Dedifferentiated amniotic fluid mesenchymal stem cell (primary cell): ENCODE data around the gene ANO4.

Experiments
- DNase-seq: peaks from one replicate; pipeline ENCODE4 v3.0.0-alpha.2; 2016; ENCODE audit errors: extremely low spot score

ANO4 gene

DNA sequence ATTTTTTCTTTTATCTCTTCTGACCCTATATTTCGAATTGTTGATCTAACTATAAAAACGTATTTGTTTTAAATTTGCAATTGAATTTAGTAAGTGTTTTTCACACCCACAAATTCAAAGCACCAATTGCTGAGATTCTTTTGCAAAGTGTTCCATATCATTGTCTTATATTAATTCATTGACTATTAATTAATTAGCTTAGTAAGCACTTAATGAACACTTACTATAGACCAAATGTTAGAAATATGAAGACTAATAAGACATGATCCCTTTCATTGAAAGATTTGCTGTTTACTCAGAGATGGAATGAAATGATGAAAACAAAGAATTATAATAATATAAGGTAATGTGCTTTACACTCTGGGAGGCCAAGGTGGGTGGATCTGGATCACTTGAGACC lies 14.2 kb downstream of the ANO4 start:
- DNase-seq, result no peak

DNA sequence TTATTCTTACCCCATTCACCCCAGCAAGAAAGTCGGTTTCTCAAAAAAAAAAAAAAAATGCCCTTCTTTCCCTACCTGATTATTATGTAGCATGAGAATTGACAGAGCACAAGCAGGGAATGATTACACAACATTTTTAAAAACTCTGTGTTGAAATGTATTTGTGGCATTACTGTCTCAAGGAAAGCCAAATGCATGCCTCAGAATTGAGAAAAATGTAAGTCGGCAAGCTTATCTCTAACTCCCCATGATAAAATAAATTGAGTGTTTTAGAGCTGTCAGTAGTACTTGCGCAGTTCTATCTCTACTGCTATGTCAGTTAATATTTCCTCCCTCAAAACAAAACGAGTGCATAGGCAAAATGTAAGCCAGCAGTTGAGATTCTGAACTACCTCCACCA lies 25.7 kb downstream of the ANO4 start:
- no peak for DNase-seq

DNA sequence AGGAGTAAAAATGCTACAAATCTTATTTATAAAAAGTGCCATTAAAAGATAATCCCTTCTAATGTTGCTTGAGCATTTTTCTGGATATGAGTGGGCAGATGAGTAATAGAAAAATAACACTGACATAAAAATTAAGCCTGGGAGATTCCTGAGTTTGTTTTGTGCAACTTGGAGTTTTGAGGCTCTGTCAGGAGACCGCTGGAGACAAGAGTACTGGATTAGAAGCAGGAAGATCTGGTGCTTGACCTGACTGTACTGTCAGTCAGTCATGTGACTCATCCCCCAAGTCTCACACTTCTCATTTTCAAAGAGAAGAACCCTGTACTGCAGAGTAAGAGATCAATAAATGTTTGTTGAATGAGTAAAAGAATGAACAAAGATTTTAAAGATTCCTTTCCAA lies 29.4 kb downstream of the ANO4 start:
- DNase-seq, result no peak

DNA sequence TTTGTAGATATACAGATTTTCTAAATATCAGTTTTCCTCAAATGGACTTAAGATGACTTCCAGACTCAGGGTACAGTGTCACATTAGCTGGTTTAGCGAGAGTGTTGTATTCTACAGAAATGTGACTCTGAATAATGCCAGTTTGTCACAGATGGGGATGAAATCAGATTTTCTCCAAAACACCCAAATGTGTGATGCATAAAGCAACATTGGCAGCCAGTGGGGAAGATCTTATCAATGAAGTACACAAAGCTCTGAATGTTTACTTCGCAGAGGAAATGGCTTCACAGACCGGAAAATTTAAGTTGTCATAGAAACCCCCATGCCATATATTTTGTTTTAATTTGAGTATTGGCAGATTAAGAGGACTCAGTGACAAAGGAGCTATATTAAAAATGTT lies 29.9 kb downstream of the ANO4 start:
- no peak for DNase-seq

DNA sequence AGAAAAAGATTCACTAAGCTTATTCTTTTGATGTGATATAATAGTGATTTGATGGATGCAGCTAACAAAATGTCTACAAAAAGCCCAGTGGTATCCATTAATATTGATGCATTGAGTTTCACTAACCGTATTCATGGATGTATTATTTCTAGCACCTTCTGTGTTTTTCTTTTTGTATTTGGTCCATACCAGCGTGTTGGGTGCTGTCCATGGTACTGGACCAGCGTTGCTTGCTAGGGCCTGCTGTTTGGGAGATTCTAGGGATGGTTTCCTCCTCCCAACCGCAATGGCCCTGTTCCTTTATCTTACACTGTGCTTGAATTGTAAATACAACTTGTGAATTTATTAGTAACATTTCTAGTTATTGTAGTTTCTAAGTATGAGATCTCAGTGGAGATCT lies 31.7 kb downstream of the ANO4 start:
- peak; percentile 43 for DNase-seq

DNA sequence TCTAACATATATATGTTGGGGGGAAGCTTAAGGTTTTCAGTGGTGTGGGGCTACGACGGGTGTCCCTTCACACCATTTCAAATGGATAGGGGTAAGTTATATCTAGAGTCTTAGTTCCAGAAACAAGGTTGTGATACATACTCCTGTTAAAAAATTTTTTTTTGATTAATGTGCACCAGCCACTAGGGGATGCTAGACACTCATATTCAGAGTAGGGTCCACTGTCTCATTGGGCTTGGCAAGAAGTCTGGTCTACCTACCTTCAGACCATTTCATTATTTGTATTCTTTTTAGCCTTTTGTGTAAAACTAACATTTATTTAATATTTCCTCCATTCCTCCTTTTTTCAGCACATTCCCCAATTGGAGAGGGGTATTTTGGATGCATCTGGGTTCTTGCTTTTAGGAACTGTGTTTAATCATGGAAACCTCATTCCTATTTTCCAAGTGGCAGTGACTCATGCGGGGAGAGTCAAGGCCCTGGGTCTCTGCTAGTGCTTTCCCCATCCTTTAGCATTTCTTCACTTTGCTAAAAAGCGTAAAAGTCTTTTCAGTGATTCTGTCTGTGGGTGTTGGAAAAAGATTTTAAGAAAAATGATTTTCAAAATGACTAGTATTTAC lies 33.4 kb downstream of the ANO4 start:
- peak; percentile 31 for DNase-seq

DNA sequence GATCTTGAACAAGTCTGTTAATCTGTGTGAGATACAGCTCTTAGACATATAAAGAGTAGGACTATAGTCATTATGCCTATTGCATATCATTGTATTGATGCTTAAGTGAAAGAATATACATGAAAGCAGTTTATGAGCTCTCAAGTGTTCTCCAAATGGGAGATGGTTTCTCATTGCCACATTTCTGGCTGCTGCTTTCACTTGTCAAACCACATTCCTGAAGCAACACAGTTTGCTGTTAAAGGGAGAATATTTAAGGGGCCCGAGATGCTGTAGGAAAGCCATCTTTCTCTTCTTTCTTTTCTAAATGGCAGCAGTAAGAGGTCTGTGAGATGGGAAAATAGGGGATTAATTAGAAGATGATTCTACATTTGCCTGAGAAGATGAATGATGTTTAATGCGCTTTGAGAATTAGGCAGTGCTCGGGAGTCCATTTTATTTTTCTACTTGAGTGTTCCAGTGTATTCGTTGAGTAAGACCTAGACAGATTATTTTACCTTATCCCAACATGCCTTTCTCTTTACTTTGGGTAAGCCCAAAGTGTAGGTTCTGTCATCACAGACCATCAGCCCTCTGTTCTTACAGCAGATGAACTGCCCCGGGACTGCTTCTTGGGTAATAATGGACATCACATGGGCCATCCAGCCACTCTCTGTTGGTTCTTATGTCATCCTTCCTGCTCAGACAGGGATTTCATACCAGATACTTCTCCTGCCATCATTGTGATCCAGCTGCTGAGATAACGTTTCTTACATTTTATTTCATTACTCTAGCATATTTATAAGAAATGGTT lies 35.6 kb downstream of the ANO4 start:
- no peak for DNase-seq

DNA sequence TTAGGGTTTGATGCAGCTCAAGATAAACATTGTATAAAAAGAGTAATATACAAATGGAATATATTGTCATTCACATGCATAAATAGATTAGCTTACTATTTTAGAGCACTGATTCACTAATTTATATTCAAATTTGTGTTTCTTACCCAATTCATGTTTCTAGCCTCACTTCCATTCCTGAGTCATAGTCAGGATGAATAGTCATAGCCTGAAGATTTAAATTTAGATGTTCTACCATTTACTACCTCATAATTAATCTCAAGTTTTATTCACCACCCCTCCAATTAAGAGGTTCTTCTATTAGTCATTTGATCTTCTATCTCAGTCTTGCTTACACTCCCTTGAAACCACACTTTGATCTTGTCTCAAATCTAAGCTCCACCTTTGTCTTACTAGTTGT lies 38.7 kb downstream of the ANO4 start:
- DNase-seq, result no peak

DNA sequence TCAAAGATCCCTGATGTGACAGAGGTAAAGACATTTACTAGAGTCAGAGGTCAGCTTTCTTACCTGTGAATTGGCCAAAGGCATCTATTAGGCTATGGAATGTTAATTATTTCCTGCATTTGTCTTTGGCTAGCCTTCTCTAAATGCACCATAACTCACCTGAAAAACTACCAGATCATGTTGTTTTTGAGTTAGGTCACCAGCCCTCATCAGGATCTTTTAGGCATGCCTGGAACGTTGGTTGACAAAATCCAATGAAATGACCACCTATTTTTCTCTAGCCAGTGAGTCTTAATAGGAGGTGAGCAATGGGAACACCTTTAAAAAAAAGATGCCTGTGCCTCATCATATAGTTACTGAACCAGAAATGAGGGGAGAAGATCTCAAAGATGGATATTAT lies 46.2 kb downstream of the ANO4 start:
- DNase-seq, result no peak

DNA sequence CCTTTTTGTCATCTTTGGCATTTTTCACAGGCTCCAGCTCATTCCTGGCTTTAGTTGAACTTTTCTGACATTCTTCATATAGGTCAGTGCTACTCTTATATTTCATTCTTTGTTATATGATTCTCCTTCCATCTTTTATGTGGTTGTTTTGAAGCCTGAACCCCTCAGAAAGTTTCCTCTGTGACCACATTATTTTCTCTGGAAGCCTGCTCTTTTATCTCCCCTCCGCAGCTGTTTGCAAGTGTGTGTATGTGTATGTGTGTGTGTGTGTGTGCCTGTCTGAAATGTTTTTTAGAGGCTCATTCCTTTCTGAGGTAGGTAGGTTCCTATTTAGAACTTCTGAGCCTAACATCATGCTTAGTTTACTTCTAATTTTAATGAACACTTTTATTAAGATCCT lies 47.6 kb downstream of the ANO4 start:
- DNase-seq, result no peak

DNA sequence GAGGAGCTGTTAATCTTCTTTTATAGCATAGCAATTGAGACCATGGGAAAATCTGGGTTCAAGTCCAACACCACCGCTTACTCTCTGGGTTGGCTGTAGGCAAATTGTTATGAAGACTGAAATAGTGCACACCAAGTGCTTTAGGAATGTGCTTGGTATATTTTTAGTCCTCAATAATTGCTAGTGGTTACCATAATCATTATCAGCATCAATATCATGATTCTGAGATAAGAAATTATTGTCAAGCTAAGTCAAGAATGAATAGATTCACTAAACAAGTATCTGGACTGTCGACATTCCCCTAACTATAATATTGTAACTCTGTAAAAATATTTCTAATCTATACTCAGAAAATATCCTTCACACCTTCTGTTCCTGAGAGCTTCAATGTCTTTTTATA lies 48.5 kb downstream of the ANO4 start:
- no peak for DNase-seq

DNA sequence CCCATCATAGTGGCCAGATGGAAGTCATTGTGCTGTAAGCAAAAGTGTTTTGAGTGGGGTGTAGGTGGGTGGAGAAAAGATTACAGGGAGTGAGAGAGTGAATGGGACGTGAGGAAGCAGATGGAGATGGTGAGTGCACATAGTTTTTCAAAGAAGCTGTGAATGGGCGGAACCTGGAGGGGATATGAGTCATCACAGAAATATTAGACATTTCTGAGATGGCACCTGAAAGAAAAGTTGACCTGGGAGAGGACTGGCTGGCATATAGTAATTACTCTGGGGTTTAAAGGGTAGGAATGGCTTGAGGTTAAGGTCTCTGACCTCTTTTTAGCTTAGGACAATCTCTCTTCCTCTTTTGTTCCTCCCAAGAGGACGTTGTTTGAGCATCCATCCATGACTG lies 50.5 kb downstream of the ANO4 start:
- DNase-seq, result no peak

DNA sequence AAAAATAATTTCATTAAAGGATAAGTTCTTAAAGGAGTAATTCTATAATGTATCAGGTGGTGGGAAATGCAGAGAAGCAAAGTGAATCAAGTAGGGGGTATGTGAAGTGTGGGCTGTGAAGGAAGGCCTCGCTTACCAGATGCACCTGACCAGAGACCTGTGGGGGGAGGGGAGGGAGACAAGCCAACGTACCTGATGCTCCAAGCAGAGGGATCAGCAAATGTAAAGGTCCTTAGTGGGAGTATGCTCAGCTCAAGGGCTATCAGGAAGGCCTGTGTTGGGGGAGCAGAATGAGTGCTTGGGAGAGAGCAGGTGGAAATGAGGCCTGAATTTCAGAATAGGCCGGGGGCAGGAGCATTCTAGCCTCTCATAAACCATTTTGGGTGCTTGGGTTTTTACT lies 57.1 kb downstream of the ANO4 start:
- DNase-seq, result no peak

DNA sequence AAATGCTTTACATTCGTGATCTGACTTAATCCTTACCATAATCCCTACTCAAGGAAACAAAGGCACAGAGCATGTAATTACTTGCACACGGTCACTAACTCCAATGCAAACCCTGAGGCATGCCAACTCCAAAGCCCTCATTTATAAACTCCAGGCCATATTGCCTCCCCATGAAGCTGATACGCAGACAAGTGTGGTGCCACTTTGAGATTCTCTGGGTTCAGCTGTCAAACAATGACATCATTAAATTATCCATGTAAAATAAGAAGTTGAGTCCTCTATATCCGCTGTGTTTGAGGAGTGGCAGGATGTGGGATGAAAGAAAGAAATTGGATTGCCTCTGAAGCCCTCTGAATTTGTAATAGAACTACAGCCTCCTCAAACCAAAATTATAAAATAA lies 62.8 kb downstream of the ANO4 start:
- no peak for DNase-seq

DNA sequence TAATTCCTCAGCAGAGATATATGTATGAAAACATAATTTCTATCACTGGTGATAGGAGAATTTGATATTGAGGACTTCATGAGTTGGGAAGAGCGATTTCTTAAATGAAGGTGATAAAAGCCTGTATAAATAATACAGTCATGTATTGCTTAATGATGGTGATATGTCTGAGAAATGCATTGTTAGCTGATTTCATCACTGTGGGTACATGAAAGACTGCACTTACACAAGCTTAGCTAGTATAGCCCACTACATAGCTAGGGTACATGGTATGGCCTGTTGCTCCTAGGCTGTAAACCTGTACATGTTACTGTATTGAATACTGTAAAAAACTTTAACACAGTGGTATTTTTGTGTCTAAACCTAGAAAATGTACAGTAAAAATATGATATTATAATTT lies 63.4 kb downstream of the ANO4 start:
- DNase-seq, result no peak

DNA sequence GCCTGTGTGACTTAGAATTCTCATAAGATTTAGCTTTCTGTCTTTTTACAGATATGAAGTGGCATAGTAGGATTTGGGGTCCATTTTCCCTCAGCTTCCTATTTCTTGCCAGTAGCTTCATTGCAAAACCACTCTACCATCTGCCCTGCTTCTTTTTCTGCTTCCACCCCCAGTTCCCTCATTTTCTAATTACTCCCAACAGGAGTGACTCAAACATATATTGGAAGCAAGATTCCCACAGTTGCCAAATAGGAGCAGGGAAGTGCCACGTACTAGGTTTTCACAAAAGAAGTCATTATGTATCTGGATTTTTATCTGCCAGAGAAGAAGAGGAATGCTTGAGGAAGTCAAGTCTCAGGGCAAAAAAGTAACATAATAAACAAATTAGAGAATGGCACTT lies 64.1 kb downstream of the ANO4 start:
- no peak for DNase-seq

DNA sequence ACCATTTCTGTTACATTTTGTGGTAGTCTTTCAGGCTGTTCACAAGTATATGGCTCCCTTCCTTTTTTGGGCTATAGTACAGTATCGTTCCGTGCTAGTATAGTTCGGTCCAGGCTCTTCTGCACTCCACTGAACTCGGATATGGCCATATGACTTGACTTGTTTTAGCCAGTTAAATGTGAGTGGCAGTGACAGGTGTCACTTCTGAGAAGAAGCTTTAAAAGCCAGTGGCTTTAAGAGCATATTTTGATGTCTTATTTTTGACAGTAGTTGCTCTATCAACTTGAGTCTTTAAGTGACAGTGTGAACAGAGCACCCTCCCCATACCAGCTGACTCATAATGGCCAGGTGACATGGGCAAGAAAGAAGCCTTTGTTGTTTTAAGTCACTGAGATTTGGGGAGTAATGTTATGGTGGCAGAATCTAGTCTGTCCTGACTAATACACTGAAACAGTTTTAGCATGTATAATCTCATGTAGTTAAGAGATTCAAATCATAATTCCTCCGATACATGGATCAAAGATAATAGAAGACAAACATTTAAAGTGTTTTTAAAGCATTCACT lies 64.6 kb downstream of the ANO4 start:
- no peak for DNase-seq

DNA sequence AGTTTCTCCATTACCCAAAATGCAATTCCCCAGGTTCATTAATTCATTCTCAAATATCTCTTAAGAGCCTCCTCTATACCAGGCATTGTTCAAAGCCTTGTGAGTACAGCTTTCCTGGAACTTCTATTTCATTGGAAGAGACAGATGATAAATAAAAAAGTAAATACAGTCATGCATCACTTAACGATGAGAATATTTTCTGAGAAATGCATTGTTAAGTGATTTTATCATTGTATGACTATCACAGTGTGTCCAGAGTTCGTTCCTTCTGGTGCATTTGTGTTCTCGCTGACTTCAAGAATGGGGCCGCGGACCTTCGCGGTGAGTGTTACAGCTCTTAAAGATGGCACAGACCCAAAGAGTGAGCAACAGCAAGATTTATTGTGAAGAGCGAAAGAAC lies 66.0 kb downstream of the ANO4 start:
- DNase-seq, result no peak

DNA sequence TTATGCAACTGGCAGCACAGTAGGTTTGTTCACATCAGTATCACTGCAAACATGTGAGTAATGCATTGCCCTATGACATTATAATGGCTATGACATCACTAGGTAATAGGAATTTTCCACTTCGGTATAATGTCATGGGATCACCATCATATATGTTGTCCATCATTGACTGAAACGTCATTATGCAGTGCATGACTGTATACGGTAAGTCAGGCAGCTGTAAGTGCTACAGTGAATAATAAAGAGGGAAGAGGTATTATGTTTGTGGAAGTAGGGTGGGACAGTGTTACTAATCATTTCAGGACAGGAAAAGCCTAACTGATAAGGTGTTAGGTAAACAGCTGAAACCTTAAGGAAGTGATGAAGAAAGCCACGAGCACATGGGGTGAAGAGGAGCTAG lies 68.1 kb downstream of the ANO4 start:
- no peak for DNase-seq

DNA sequence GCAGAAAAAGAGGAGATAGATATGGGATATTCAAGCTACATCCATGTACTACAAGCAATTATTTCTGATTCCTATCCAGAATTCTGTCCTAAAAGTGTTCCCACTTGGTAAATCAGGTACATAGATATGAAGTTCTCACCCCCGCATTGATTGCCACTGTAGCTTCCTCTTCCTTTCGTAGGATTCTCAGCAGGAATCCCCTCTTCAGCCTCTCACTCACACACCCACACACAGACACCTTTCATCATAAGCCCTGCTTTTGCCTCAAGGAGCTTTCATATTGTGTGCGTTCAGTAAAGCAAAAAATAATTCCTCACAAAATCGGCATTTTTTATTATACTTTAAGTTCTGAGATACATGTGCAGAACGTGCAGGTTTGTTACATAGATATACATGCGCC lies 69.8 kb downstream of the ANO4 start:
- no peak for DNase-seq

DNA sequence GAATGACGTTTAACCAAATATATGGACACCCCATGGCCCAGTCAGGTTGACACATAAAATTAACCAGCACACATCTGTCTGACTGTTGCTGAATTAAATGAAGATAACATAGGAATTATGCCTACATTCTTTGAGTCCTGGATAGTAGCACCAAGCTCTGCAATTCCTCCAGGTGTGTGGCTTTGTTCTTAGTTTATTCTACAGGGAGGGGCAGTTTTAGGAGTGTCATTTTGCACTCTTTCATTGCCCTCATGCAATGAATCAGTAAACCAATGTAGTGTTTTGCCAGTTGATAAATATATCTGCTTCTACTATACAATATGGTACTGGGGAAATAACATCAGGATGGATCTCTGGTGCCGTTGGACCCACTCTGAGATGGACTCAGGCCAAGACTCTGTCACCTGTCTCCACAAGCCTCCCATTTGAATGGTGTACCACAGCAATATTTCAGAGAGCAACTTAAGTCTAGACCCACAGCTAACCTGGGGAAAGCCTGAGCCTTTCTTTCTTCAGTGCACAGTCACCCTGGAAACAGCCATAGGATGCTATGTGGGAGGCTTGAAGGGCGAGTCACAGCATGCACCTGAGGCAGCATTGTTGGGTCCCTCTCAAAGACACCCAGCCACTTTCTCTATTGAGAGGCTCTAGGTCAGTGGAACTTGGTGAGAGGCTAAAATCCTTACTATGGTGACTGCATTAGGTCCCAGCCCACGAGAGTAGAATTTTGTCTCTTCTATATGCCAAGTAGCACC lies 73.2 kb downstream of the ANO4 start:
- no peak for DNase-seq

DNA sequence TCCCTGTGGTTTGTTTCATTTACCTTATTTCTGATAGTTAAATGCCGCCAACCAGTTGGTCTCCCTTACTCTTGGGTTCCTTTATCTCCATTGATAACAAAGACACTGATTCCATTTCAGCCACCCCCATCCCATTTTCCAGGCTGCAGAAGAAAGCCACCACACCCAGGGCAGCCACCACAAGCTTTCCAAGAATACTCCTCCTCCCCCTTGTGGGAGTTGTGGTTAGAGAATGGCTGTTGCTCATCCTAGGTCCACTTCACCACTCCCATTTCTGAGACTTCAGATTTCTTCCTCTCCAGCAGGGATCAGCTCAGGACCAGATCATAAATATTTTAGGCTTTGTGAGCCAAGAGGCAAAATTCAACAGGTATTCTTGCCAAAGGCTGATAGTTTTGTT lies 73.9 kb downstream of the ANO4 start:
- peak; percentile 17 for DNase-seq

DNA sequence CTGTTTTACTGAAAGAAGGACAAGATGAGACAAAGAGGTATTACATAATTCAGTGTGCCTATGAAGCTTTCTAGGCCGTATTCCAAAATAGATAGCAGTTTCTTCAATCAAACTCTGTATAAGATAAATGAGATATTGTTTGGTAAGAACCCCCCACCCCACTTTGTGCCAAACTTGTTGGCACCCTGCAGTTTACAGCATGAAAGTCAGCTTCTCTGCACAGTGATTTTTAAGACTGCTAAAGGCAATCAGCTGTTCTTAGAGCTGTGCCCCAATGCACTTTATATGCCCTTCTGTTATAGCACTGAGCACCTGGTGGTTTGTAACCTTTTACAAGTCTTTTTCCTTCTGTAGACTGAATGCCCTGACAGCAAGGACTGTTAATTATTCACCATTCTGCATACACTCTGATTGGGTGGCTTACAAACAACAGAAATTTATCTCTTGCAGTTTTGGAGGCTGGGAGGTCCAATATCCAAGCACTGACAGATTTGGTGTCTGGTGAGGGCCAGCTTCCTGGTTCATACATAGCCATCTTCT lies 76.7 kb downstream of the ANO4 start:
- no peak for DNase-seq
